RWPE1 (cell line): Measurements from ENCODE around the gene SHB.

Source experiments
- CTCF ChIA-PET: fragments of 350-600 bp; sonication (Branson Sonifier 250); formaldehyde crosslinking; extraction: SDS; loops from one replicate; lab custom pipeline; 2021; lab: Yijun Ruan, JAX
- POLR2A ChIA-PET: fragments of 400-600 bp; formaldehyde crosslinking; extraction: SDS; loops from one replicate; lab custom pipeline; 2020; ENCODE audit warnings: antibody characterized with exemption; ENCODE audit not compliant: low non-redundant PET; lab: Yijun Ruan, JAX
- DNase-seq: peaks from one replicate; pipeline ENCODE4 v3.0.0; 2012; ENCODE audit warnings: low spot score
- H3K27ac ChIP-seq: fragments of 450-650 bp; 2 replicates; pipeline ENCODE4 v1.5.1; 2017
- TF ChIP-seq, protein P1 (sequence below): fragments of 450-650 bp; conservative IDR thresholded peaks from 2 replicates; pipeline ENCODE4 v1.5.1; 2017; ENCODE audit warnings: low read depth, mild to moderate bottlenecking

The SHB gene

DNA sequence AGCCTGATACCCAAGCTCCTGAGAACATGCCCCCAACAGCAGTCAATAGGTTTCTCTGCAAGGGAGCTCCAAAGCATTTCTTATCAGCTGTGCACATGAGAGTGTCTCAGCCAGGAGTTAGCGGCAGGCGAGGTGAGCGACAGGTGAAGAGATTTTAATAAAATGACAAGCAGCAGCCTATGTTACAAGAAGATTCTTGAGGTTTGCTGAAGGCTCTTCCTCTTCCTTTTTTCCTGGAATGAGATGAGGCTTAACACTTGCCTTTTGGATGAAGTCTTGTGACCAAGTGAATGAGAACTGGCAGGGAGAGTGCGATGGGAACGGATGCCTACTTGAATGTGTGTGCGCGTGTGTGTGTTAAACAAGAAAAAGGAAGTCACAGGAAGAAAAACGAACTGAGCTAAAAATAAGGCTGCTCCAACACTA, 76.1 kb downstream of the SHB start:
- no peak overlapping the region for H3K27ac ChIP-seq
- POLR2A ChIA-PET: no interaction called here
- DNase-seq: no peak
- TF ChIP-seq, protein P1, sequence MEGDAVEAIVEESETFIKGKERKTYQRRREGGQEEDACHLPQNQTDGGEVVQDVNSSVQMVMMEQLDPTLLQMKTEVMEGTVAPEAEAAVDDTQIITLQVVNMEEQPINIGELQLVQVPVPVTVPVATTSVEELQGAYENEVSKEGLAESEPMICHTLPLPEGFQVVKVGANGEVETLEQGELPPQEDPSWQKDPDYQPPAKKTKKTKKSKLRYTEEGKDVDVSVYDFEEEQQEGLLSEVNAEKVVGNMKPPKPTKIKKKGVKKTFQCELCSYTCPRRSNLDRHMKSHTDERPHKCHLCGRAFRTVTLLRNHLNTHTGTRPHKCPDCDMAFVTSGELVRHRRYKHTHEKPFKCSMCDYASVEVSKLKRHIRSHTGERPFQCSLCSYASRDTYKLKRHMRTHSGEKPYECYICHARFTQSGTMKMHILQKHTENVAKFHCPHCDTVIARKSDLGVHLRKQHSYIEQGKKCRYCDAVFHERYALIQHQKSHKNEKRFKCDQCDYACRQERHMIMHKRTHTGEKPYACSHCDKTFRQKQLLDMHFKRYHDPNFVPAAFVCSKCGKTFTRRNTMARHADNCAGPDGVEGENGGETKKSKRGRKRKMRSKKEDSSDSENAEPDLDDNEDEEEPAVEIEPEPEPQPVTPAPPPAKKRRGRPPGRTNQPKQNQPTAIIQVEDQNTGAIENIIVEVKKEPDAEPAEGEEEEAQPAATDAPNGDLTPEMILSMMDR: no peak
- CTCF ChIA-PET: no interaction called here

- CTCF ChIA-PET: no interaction called here
- TF ChIP-seq, protein P1: no peak
- DNase-seq: no peak
- POLR2A ChIA-PET: no interaction called here
- H3K27ac ChIP-seq: no peak overlapping the region
Observed at GRCh38 chr9:37990404-37991015, 78.5 kb downstream of the SHB start.

DNA sequence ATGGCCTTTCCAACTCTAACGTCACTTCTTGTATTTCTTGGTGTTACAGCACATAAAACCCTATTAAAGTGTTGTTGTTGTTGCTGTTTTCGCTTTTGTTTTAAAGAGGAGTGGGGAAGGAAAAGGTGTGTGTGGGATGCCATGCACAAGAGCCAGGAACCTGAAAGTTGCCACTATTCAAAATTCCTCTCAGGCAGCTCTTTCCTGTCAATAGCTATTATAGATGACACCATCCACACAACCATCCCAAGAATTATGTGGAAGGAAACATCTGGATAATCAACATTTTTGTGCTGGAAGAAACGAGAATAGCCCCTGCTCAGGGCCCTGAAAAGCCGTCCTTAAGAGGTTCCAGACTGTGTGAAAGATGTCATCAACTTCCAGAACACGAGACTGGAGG, 79.3 kb downstream of the SHB start:
- no peak for DNase-seq
- ChIA-PET CTCF (no interaction called here), POLR2A (no interaction called here)
- H3K27ac ChIP-seq: no peak overlapping the region
- TF ChIP-seq, protein P1: no peak

DNA sequence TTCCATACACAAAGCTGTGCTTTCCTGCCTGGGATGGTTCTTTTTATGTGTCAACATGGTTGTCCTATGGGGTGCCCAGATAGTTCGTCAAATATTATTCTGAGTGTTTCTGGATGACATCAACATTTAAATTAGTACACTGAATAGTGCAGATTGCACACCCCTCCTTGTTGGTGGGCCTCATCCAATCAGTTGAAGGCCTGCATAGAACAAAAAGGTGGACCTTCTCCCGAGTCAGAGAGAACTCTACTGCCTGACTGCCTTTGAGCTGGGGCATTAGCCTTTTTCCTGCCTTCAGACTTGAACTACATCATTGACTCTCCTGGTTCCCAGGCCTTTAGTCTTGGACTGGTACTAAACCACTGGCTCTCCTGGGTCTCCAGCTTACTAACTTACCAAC, 80.4 kb downstream of the SHB start:
- no peak for DNase-seq
- CTCF ChIA-PET: no interaction called here
- TF ChIP-seq, protein P1: no peak
- POLR2A ChIA-PET: no interaction called here
- no peak overlapping the region for H3K27ac ChIP-seq

DNA sequence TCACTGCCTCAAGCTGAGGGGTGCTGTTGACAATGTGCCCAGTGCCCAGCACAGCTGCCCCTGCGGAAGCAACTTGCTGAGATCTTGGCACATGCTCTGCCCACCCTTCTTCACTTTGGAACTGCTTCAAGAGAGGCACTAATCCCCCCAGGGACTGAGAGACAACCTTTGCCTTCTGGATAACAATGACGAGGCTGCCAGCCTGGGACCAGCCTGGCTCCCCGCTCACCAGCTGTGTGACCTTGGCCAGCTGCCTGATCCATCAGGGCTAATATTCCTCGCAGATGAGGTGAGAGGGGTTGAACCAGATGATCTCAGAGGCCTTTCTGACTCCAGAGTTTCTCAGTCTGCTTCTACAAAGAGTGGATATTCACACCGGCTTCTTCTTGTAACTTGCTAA, 81.0 kb downstream of the SHB start:
- CTCF ChIA-PET: interaction anchor here (0.5 kb wide), 1 partner anchor 76 kb away, joined by 3 read pairs; no protein-coding TSS in a partner anchor
- DNase-seq: no peak
- H3K27ac ChIP-seq: no peak overlapping the region; the same call in 1 of the 2 replicates
- TF ChIP-seq, protein P1: no peak
- POLR2A ChIA-PET: no interaction called here

DNA sequence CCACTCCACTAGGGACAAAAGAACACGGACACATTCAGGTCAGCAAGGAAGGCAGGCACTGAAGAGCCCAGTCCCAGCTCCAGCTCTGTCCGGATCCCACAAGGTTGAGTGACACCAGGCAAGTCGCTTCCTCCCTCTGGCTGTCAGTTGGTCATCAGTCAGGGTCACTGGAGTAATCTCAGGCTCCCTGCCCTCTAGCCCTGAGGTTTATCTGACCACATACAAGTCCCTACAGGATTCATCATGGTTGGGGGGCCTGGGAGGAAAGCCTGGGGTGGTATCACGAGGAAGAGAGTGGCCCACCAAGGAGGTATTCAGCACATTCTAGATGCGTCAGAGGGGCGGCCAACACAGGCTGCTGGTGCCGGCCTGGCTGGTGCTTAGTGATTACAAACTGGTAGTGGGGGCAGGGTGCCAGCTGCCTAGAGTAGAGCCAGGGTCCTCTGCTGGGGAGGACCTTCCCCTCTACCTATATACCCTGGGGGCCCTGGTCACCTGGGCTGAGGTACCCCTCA, 81.5 kb downstream of the SHB start:
- peak overlapping the region; percentile 80 for H3K27ac ChIP-seq
- DNase-seq: no peak
- CTCF ChIA-PET: no interaction called here
- POLR2A ChIA-PET: no interaction called here
- TF ChIP-seq, protein P1: no peak
